ENCODE results near the gene MORN1.
A peak's percentile ranks its signal among the peaks of the same experiment; 100 is the strongest.

Gene MORN1

GRCh38 chr1:2385606-2386280 is 5.6 kb downstream of the MORN1 start:
- no peak for DNase-seq (ENCODE audit: low read depth)

- DNase-seq (ENCODE audit: low read depth): no peak
These were observed 6.3 kb downstream of the MORN1 start for GRCh38 chr1:2384941-2385481.

GRCh38 chr1:2384130-2384860 is 7.1 kb downstream of the MORN1 start:
- no peak for DNase-seq (ENCODE audit: low read depth)

GRCh38 chr1:2383576-2383975 is 7.8 kb downstream of the MORN1 start:
- DNase-seq (ENCODE audit: low read depth): no peak

- DNase-seq (ENCODE audit: low read depth): no peak
These were observed 8.6 kb downstream of the MORN1 start for GRCh38 chr1:2382621-2383361.

- DNase-seq (ENCODE audit: low read depth): peak; percentile 69
These were observed 9.4 kb downstream of the MORN1 start for GRCh38 chr1:2381741-2382620.

GRCh38 chr1:2380816-2381591 is 10.3 kb downstream of the MORN1 start:
- no peak for DNase-seq (ENCODE audit: low read depth)

- no peak for DNase-seq (ENCODE audit: low read depth)
These were observed 11.5 kb downstream of the MORN1 start for GRCh38 chr1:2379733-2380404.

- no peak for DNase-seq (ENCODE audit: low read depth)
These were observed 12.2 kb downstream of the MORN1 start for GRCh38 chr1:2378956-2379732.

GRCh38 chr1:2378441-2378851 is 12.9 kb downstream of the MORN1 start:
- DNase-seq (ENCODE audit: low read depth): no peak

GRCh38 chr1:2377751-2378440 is 13.5 kb downstream of the MORN1 start:
- no peak for DNase-seq (ENCODE audit: low read depth)

GRCh38 chr1:2376931-2377672 is 14.3 kb downstream of the MORN1 start:
- DNase-seq (ENCODE audit: low read depth): no peak

- no peak for DNase-seq (ENCODE audit: low read depth)
These were observed 15.1 kb downstream of the MORN1 start for GRCh38 chr1:2376261-2376741.

GRCh38 chr1:2375923-2376260 is 15.5 kb downstream of the MORN1 start:
- DNase-seq (ENCODE audit: low read depth): no peak

GRCh38 chr1:2375246-2375922 is 16.0 kb downstream of the MORN1 start:
- no peak for DNase-seq (ENCODE audit: low read depth)

GRCh38 chr1:2374252-2375155 is 16.9 kb downstream of the MORN1 start:
- no peak for DNase-seq (ENCODE audit: low read depth)
